Measurements from ENCODE around the gene DGKH.

Gene DGKH, protein sequence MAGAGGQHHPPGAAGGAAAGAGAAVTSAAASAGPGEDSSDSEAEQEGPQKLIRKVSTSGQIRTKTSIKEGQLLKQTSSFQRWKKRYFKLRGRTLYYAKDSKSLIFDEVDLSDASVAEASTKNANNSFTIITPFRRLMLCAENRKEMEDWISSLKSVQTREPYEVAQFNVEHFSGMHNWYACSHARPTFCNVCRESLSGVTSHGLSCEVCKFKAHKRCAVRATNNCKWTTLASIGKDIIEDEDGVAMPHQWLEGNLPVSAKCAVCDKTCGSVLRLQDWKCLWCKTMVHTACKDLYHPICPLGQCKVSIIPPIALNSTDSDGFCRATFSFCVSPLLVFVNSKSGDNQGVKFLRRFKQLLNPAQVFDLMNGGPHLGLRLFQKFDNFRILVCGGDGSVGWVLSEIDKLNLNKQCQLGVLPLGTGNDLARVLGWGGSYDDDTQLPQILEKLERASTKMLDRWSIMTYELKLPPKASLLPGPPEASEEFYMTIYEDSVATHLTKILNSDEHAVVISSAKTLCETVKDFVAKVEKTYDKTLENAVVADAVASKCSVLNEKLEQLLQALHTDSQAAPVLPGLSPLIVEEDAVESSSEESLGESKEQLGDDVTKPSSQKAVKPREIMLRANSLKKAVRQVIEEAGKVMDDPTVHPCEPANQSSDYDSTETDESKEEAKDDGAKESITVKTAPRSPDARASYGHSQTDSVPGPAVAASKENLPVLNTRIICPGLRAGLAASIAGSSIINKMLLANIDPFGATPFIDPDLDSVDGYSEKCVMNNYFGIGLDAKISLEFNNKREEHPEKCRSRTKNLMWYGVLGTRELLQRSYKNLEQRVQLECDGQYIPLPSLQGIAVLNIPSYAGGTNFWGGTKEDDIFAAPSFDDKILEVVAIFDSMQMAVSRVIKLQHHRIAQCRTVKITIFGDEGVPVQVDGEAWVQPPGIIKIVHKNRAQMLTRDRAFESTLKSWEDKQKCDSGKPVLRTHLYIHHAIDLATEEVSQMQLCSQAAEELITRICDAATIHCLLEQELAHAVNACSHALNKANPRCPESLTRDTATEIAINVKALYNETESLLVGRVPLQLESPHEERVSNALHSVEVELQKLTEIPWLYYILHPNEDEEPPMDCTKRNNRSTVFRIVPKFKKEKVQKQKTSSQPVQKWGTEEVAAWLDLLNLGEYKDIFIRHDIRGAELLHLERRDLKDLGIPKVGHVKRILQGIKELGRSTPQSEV

DNA sequence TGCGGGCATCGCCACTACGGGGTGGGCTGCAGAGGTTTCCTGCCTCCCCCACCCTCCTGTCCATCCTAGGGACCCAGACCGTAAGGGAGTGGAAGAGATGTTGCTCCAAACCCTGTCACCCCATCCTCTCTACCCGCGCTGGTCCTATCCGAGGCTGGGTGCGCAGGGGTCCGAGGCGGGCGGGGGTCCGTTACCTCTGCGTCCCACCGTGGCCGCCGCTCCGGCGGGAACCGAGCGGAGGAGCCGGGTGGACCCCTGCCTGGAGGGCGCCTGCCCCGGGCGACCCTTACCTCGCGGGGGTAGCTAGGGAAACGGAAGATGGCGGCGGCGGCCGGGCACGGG is at the start of gene DGKH:
TSS of gene DGKH (plus strand) at position 307 of the 342 bp plus-strand sequence. CDS start 126 bp downstream, outside the sequence.
- in situ Hi-C loops (cut with MboI; ENCODE audit: low sequenced_read_pairs), result no loop called here

DNA sequence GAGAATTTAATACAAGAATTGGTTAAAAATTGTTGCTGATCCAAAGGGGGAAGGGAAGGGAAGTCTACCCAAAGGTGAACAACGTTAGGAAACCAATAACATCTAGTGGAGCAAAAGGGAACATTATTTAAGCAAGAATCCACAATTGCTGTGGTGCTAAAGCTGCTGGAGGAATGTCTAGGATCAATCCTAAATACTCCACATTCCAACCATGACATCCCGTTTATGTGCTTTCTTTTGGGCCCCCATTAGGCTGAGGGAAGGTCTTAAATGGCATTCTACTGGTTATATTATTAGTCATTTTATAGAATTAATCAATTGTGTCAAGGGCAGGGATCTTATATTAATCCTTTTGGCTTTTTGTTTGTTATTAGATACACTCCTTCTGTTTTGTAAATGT is 47.6 kb upstream of the DGKH start:
- in situ Hi-C loops (cut with MboI; ENCODE audit: low sequenced_read_pairs), result no loop called here

DNA sequence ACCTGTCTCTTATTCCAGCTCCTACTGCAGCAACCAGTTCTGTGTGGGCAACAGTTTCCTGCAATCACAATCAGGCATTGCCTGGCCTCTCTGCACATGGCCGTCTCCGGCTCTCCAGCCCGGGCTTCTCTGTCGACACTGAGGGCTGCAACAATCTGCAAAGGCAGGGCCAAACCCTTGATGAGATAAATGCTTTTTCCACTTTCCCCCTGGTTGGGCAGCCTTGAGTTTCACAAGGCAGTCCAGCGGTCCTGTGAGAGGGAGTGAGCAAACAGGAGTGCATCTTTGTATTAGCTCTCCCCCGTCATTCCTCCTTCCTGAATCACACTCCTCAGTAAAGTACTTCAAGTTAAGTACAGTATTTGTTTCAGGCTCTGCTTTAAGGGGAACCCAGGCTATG is 46.9 kb upstream of the DGKH start:
- in situ Hi-C loops (cut with MboI; ENCODE audit: low sequenced_read_pairs), result no loop called here

DNA sequence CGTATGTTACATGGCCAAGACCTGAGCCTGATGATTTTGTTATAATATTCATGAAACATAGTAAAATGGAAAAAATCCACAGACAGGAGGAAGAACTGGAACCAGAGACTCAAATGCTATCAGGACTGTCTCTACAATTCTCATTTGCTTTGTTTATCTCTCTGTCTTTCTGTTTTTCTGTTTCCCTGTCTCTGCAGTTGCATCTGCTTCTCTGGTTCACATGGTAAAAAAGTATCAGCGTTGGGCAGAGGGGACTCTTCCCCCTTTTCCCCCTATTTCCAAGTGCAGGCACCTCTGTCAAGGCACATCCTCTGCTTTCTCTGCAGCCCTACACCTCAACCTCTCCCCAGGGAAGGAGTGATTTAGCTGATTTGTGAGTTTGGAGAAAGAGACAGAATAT is 46.4 kb upstream of the DGKH start:
- in situ Hi-C loops (cut with MboI; ENCODE audit: low sequenced_read_pairs), result no loop called here

DNA sequence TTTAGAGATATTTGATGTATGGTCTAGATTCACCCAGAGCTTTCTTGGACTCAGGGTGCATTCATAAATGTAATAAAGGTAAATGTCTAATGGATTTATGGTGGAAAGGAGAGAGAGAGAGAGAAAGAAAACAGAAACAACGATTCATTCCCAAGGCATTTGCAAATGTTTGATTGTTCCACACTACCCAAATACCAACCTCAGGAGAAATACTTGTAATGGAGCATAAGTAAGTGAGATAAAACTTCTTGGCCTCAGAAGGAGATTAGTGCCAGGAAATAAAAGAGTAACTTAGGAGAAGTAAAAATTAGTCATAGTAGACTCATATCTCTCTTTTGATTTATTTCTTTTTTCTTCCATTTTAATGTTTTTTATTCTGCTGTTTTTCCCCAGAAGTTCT is 40.6 kb upstream of the DGKH start:
- in situ Hi-C loops (cut with MboI; ENCODE audit: low sequenced_read_pairs), result no loop called here

DNA sequence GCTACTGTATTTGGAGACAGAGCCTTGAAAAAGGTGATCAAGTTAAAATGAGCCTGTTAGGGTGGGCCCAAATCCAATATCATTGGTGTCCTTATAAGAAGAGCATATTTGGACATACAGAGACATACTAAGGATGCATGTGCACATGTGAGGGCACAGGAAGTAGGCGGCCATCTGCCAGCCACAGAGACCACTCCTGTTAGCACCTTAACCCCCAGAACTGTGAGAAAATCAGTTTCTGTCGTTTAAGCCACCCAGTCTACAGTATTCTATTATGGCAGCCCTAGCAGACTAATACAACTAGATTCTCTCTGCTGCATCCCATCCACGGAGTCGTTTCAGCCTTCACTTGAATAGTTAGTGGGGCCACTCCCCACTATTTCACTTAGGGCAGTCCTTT is 39.4 kb upstream of the DGKH start:
- in situ Hi-C loops (cut with MboI; ENCODE audit: low sequenced_read_pairs), result no loop called here

DNA sequence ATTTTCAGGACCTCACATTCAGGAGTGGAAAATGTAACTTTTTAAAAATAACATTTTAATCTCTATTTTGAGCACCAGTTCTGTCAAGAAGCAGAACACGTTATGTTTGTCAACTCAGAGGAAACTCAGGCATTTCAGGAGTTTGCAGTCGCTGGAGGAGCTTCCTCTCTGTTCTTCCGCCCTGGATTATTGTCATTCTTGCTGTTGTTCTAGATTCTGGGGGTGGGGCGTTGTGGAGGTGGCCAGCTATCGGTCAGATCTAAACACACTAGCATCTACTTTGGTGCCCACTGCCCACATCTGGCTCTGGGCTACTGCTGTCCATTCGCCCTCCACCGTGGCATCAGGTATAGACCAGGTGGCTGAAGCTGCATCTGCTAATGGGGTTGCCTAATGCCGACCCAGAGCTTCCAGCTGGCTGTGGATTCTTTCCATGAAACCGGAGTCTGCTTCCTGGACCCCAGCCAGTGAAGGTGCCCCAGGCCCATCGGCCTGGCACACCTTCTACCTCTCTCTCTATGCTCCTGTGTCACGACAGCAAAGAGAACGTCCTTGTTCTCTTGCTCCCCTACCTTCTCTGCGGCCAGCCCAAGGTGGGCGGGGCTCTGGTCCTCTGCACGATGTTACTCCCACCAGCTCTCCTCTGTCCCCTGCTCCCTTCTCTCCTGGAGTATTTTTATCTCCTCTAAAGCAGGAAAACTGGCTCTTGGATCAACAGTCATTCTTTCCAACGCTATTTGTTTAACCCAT is 36.7 kb upstream of the DGKH start:
- in situ Hi-C loops (cut with MboI; ENCODE audit: low sequenced_read_pairs), result no loop called here

DNA sequence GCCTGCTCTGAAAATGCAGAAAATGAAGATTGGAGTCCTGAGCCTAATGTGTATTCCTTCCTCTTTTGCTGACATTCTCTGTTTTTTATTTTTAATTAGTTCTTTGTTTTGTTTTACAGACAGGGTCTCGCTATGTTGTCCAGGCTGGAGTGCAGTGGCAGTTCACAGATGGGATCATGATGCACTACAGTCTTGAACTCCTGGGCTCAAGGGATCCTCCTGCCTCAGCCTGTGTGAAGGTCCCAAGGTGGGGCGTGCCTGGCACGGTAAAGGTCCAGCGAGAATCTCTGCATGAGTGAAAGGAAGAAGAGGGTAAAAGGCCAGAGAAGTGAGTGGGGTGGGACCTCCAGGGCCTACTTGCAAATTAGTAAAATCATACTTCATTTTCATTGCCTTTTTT is 34.3 kb upstream of the DGKH start:
- in situ Hi-C loops (cut with MboI; ENCODE audit: low sequenced_read_pairs), result no loop called here

DNA sequence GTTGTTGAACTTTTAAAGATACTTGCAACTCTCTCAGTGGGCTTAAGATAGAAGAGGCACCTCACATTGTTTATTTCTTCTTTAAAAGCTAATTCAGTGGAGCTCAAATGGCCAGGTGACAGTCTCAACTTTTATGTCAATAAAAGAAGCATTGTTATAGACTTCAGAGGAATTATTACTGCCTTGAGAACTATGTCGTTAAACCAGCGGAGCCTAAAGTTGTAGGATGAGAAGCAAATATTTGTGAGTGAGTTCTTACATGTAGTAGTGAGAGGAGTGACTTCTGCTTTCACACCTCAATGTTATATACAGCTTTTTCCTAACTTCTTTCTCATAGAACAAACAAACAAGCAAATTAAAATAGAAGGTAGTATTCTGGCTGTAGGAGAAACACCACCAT is 31.2 kb upstream of the DGKH start:
- in situ Hi-C loops (cut with MboI; ENCODE audit: low sequenced_read_pairs), result no loop called here

DNA sequence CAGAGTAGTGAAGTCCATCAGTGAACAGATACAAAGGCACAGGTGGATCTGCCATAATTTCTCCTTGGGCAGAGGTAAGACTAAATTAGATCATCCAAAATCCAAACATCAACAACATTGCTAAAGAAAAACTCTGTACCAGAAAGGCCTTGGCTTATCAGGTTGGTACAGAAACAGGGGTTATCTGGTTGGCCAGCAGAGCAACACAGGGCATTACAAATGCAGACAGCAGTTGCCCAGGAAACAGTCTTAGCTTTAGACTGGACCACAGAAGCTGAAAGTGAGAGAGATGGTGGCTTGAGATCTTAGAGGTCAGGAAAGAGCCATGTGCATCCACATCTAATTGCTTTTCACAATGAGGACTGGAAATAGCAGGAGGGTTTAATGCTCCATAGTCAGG is 26.6 kb upstream of the DGKH start:
- in situ Hi-C loops (cut with MboI; ENCODE audit: low sequenced_read_pairs), result no loop called here

DNA sequence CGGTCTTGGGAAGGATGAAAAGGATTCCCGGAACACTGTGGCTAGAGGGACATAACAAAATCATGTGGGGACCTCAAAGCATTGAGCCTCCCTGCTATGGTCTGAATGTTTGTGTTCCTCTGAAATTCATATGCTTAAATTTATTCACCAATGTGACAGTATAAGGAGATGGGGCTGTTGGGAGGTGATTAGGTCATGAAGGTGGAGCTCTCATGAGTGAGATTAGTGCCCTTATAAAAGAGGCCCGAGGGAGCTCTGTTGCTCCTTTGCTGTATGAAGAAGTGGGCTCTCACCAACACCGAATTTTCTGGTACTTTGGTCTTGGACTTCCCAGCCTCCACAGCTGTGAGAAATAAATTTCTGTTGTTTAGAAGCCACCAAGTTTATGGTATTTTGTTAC is 26.1 kb upstream of the DGKH start:
- in situ Hi-C loops (cut with MboI; ENCODE audit: low sequenced_read_pairs), result no loop called here

DNA sequence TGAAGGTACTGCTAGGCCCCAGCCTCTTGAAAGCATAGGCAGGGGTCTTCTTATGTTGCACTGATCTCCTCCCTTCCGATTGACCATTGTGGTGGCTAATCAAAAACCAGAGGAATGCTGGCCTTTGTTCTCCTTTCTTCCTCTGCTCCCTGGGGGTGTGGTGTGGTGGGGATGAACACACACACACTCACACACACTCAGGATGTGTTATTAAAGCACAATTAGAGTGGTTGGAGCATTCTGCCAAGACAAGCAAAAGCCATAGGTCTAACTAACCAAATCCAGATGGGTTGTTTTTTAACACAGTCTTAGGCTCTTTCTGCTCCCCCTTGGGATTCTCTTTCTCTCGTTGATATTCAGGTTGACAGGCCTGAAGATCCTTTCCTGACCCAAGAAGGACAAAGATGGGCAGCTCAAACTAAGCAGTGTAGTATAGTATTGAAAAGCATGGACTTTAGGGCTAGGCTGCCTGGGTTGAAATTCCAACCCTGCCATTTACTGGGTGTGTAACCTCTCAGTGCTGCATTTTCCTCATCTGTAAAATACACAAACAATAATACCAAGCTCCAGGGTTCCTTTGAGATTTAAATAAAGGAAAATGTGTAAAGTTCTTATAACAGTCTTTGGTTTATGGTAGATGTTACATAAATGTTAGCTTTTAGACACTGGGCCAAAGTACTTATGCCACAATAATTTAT is 25.5 kb upstream of the DGKH start:
- in situ Hi-C loops (cut with MboI; ENCODE audit: low sequenced_read_pairs), result no loop called here

DNA sequence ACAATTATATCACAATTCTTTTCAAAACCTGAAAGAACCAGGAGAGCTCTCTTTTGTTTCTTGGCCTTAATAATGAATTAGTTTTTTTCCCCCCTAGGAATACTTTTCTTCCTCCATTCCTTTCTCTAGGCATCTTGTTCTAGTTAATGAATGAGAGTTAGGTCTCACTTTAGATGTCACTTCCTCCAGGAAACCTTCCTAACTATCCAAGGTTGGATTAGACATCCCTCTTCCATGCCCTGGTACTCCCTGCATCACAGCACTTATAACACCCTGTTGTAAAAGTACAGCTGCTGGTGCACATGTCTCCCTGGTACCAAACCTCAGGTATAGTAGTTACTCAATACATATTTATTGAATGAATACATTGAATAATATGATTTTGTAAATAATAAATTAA is 21.2 kb upstream of the DGKH start:
- in situ Hi-C loops (cut with MboI; ENCODE audit: low sequenced_read_pairs), result no loop called here

DNA sequence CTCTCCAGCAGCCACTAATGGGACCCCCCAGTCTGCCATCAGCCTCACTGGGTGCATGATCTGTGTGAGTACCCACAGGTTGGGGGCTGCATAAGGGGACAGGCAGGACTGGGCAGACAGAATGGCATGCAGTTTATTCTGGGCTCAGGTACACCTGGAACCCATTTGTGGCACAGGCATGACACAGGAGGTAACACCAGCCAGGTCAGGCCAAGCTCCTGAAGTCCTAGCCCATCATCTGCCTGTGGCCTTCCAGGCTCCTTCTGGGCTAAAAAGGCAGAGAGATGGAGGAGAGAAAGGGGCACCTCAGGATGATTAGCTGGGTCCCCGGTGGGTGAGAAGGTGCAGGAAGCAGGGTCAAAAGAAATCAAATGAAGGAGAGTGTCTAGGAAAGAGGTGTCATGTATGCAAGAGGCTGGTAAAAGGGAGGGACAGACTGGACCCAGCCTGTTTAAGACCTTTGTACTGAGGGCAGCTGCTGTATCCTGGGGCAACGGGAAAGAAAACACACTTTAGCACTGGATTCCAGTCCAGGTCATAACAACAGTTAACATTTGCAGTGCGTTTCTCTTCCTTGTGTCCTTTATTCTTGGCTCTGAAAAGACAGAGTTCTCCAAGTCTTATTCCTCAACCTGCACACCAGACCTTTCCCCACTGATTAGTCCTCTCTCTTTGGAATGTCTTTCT is 20.2 kb upstream of the DGKH start:
- in situ Hi-C loops (cut with MboI; ENCODE audit: low sequenced_read_pairs), result no loop called here

DNA sequence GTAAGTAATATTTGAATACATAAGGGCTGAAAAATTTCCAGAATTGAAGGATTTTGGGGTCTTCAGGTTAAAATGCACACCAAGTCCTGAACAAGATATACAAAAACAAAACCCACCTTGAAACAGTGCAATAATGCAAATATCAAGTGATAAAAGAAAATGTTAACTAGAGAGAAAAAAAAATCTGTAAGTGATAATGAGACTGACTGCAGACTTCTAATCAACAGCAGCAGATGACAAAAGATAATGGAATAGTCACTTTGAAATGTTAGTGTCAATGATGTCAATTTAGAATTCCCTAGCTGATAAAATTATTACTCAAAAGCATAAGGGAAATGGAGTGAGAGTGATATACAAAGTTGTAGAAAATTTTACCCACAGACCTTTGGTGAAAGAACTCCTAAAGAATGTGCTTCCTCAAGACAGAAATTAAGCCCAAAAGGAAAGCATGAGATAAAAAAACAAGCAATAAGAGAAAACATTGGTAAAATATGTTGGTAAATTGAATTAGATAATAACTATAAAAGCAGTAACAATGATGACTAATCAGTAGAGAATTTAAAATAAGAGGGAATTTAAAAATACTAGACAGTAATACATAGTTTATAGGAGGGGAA is 12.4 kb upstream of the DGKH start:
- in situ Hi-C loops (cut with MboI; ENCODE audit: low sequenced_read_pairs), result no loop called here

DNA sequence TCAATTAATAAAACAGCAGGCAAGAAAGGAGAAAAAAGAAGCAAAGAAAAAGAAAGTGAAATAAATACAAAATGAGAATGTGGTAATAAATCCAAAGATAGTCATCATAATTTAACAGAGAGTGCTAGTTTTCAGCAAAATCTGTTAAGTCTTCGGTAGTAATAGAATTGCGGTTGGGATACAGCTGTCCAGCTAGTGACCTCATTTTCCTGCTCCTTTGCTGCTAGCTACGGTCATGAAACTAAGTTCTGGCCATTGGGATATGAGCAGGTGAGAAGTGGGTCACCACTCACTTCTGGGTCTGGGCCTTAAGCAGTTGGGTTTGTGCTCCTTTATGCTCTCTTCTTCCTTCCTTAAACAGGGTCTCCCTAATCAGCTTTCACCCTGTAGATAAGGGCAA is 11.7 kb upstream of the DGKH start:
- in situ Hi-C loops (cut with MboI; ENCODE audit: low sequenced_read_pairs), result no loop called here

DNA sequence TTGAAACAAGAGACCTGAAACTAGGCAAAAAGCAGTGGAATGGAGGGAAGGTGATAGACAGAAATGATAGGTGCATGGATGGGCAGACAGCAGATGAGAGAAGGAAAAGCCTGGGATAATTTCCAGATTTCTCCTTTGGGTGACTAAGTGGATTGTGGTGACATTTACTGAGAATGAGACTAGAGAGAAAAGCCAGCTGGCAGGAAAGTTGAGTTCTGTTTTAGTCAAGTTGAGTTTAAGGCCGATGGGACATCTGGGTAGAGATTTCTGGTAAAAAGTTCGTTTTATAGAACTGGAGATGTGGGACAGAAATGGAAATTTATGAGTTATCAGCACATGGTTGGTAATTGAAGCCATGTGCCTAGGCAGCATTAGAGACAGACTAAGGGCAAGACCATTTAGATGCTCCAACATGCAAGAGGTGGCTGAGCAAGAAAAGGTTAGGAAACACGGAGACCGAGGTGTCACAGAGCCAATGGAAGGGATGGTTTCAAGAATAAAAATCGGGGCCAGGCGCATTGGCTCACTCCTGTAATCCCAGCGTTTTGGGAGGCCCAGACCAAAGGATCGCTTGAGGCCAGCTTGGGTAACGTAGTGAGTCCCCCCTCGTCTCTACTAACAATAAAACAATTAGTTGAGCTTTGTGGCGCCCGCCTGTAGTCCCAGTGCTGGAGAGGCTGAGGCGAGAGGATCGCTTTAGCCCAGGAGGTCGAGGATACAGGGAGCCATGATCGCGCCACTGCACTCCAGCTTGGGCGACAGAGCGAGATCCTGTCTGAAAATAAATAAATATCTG is 9.6 kb upstream of the DGKH start:
- in situ Hi-C loops (cut with MboI; ENCODE audit: low sequenced_read_pairs), result no loop called here

DNA sequence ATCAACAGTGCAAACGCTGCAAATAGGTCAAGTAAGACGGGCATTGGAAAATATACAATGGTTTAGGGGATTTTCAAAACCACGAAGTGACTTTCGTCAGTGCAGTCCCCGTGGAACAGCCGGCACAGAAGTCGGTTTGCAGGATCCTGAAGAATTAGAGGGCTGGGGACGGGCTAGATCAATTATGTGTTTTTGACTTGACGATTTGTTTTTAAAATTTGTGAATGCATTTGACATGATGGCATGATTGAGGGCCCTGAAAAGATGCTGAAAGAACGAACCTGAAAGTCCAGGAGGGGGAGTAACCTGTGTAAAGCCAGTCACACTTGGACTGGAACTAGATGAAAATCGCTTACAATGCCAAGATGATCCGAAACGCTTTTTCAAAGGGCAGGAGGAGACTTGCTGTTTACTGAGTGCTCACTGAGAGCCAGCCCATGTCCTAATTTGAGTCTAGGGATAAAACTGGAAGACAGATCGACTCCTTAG is 8.9 kb upstream of the DGKH start:
- in situ Hi-C loops (cut with MboI; ENCODE audit: low sequenced_read_pairs), result no loop called here
